Glutamatergic neuron (in vitro differentiated cells): ENCODE measurements around the gene TNNI2. TPM values are rescaled to one million over a fixed set of nuclear protein-coding genes. Genes with fewer than 3 reads are reported as not detected.

ENCODE experiments used
- DNase-seq: peaks from one replicate; pipeline ENCODE4 v3.0.0; 2022
- H3K27ac Mint-ChIP-seq: one replicate; pipeline ENCODE4 v1.8.0; 2020; ENCODE audit warnings: mild to moderate bottlenecking, mixed read lengths, inconsistent platforms; ENCODE audit not compliant: unreplicated experiment
- H3K27me3 Mint-ChIP-seq: one replicate; pipeline ENCODE4 v1.8.0; 2020; ENCODE audit warnings: mild to moderate bottlenecking, moderate library complexity, mixed read lengths, inconsistent platforms; ENCODE audit not compliant: unreplicated experiment
- H3K36me3 Mint-ChIP-seq: one replicate; pipeline ENCODE4 v1.8.0; 2020; ENCODE audit warnings: mild to moderate bottlenecking, mixed read lengths, inconsistent platforms; ENCODE audit not compliant: unreplicated experiment
- H3K4me1 Mint-ChIP-seq: one replicate; pipeline ENCODE4 v1.8.0; 2020; ENCODE audit warnings: mild to moderate bottlenecking, low read depth, mixed read lengths, inconsistent platforms; ENCODE audit not compliant: unreplicated experiment
- H3K4me3 Mint-ChIP-seq: one replicate; pipeline ENCODE4 v1.8.0; 2020; ENCODE audit warnings: mild to moderate bottlenecking, mixed read lengths, inconsistent platforms; ENCODE audit not compliant: unreplicated experiment
- H3K9me3 Mint-ChIP-seq: one replicate; pipeline ENCODE4 v1.8.0; 2020; ENCODE audit warnings: mild to moderate bottlenecking, moderate library complexity, mixed read lengths, inconsistent platforms; ENCODE audit not compliant: unreplicated experiment
- CTCF ChIP-seq: fragments of 200-600 bp; sonication (generic); IDR thresholded peaks from one replicate; pipeline ENCODE4 v1.5.0; 2021; ENCODE audit not compliant: partially characterized antibody, unreplicated experiment
- total RNA-seq: library from RNA; stranded (reverse); fragmentation: NEBNext Ultra II Directional; extraction: Animal tissue kit (Norgen Biotek cat#: 25700); gene quantifications from one replicate; pipeline ENCODE4 v1.2.1, GENCODE V29; 2021; ENCODE audit not compliant: unreplicated experiment

Gene TNNI2
- total RNA-seq, 1 donor from 2014 or later, result not detected

GRCh38 chr11:1825039-1825740 lies 13.6 kb upstream of the TNNI2 start:
- H3K9me3 Mint-ChIP-seq, result no peaks in the 10 kb centered on the region
- H3K4me1 Mint-ChIP-seq, result no peaks in the 10 kb centered on the region
- peaks cover 5% of the 10 kb centered on the region for H3K36me3 Mint-ChIP-seq
- TF ChIP-seq CTCF, result peak; percentile 78
- DNase-seq, result peak; percentile 95
- no peak overlapping the region for H3K4me3 Mint-ChIP-seq
- peaks cover 10% of the 10 kb centered on the region for H3K27me3 Mint-ChIP-seq
- no peak overlapping the region for H3K27ac Mint-ChIP-seq

DNA sequence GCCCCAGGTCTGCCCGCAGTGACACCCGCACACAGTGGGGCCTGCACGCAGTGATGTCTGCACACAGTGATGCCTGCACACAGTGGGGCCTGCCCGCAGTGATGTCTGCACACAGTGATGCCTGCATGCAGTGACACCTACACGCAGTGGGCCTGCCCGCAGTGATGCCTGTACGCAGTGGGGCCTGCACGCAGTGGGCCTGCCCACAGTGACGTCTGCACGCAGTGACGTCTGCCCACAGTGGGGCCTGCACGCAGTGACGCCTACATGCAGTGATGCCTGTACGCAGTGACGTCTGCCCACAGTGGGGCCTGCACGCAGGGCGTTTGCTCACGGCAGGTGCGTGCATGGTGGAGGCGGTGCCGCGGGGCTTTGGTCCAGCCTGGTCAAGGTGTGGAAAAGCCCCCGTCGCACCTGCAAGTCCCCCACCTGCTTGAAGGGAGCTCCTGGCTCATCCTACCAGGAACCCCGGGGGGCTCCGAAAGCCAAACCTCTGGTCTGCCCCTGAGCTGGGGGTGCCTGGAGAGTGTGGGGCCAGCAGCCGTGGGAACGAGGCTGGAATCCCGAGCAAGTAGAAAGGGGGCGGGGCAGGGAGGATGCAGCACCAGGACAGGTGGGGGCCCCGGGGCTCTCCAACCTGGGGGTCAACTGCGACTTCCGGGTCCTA lies 12.9 kb upstream of the TNNI2 start:
- peak; percentile 18 for DNase-seq
- no peak for TF ChIP-seq CTCF
- peaks cover 10% of the 10 kb centered on the region for H3K27me3 Mint-ChIP-seq
- H3K4me1 Mint-ChIP-seq, result no peaks in the 10 kb centered on the region
- no peak overlapping the region for H3K27ac Mint-ChIP-seq
- peaks cover 5% of the 10 kb centered on the region for H3K36me3 Mint-ChIP-seq
- no peaks in the 10 kb centered on the region for H3K9me3 Mint-ChIP-seq
- H3K4me3 Mint-ChIP-seq, result no peak overlapping the region

GRCh38 chr11:1826552-1827094 lies 12.2 kb upstream of the TNNI2 start:
- DNase-seq, result peak; percentile 29
- Mint-ChIP-seq H3K4me1 (no peaks in the 10 kb centered on the region), H3K27me3 (peaks cover 9% of the 10 kb centered on the region), H3K4me3 (no peak overlapping the region), H3K36me3 (peaks cover 4% of the 10 kb centered on the region), H3K9me3 (no peaks in the 10 kb centered on the region), H3K27ac (no peak overlapping the region)
- TF ChIP-seq CTCF, result no peak

DNA sequence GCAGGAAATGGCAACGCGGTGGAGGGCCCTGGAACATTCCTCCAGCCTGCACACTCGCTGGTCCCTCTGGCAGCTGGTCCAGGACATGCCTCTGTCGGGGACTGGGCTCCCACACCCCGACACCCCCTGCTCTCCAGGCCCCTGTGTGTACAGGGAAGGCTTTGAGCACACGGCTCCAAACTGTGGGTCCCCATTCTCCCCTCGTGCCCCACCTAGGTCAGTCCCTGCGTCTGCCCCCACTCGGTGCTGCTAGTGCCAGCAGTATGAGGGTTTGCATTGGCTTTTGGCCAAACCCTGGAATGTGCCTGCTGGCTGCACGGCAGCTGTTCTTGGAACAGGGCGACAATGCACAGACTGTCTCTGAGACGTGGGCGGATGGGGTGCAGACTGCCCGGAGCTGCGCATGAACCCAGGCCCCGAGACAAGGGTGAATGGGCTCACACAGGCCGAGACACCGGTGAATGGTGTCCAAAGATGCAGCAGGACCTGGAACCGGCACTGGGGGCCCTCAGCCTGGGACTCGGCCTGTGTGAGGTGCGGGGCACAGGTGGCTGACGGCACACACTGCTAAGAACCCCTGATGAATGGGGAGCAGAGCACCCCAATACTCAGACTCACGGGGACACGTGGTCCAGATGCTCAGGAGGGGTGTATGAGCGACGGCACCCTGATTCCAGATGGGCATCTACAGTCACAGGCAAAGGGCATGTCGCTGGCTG lies 11.5 kb upstream of the TNNI2 start:
- H3K27ac Mint-ChIP-seq, result no peak overlapping the region
- H3K36me3 Mint-ChIP-seq, result no peaks in the 10 kb centered on the region
- no peaks in the 10 kb centered on the region for H3K9me3 Mint-ChIP-seq
- TF ChIP-seq CTCF, result no peak
- H3K4me3 Mint-ChIP-seq, result no peak overlapping the region
- H3K4me1 Mint-ChIP-seq, result no peaks in the 10 kb centered on the region
- peaks cover 8% of the 10 kb centered on the region for H3K27me3 Mint-ChIP-seq
- peak; percentile 19 for DNase-seq
